T47D (cell line): ENCODE data around the gene NCAPH2.
"Not testable (repeated sequence)": the region's sequence is repeated elsewhere in the genome, so short reads cannot be mapped to it uniquely, and the experiment has no call there.

Experiments used
- DNase-seq, 2 experiments: peaks; one replicate each; pipeline versions ENCODE4 v3.0.0 to v3.0.0-alpha.2; 2011 to 2012; ENCODE audit warnings: low read depth in 1 of 2, low spot score in 1 of 2
- JUND ChIP-seq: IDR thresholded peaks from 2 replicates; pipeline ENCODE4 v1.6.1; 2012; ENCODE audit warnings: low read depth
- in situ Hi-C: cut with HindIII; loops from 2 replicates; pipeline ENCODE4 v1.10.0; 2016; ENCODE audit warnings: low sequenced_read_pairs, low pct_unique_long_range_greater_than_20kb

Gene NCAPH2

DNA sequence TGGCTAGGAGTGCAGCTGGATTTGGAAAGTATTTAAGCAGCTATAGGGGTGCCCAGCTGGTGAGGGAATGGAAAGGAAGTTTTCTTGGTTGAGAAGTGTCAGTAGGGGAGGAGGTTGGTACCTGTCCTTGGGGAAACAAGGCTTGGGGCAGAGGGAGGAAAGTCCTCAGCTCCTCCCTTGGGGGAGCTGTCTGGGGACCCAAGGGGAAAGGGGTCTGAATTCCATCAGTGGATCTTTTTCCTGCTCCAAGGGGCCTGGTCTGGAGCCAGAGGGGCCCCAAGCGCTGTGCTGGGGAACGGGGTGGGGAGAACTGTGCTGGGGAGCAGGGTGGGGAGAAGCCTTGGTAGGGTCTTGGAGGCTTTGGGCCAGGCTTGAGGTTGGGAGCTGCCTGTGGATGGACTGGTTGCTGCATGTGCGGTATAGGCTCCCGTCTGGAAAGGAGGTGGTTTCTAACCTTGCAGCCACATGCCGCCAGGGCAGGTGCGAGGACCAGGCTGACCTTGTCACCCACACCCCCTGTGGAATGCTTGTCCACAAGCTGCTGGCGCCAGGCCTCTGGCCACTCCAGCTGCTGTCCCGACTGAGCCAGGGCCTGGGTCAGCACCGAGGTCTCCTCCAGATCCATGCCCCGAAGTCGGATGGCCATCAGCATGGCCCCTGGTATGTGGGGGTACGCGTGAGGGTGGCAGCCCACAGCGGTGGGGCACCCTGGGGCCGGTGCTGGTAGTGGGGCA, 20.8 kb downstream of the NCAPH2 start:
- no peak for TF ChIP-seq JUND
- DNase-seq = no peak
- in situ Hi-C loops = no loop called here

GRCh38 chr22:50529416-50529896, 21.4 kb downstream of the NCAPH2 start:
- no peak for TF ChIP-seq JUND
- in situ Hi-C loops = no loop called here
- DNase-seq = no peak

GRCh38 chr22:50529897-50530579, 22.0 kb downstream of the NCAPH2 start, which contains the start of gene TYMP:
Gene TYMP, minus strand, starts transcription at chr22:50530012. Its CDS starts 303 bp downstream, at chr22:50529709.
- DNase-seq = peak; percentile 75 to 90
- in situ Hi-C loops = no loop called here
- TF ChIP-seq JUND = no peak

DNA sequence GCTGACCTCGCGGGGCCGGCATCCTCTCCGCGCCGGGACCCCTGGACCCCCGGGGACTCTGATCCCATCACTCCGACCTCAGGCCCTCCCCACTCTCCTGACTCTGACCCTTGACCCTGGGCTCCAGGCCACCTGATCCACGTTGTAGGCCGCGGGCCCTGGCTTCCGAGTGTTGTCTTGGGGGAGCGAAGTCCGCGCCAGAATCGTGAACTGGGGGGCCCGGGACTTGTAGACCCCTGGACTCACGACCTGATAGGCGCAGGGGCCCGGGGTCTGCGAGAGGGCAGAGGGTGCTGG, 22.5 kb downstream of the NCAPH2 start:
- in situ Hi-C loops = no loop called here
- TF ChIP-seq JUND = no peak
- no peak for DNase-seq

- in situ Hi-C loops = no loop called here
- DNase-seq = peak; percentile 81 to 87
- no peak for TF ChIP-seq JUND
These were observed 23.0 kb downstream of the NCAPH2 start for GRCh38 chr22:50530877-50531545.

DNA sequence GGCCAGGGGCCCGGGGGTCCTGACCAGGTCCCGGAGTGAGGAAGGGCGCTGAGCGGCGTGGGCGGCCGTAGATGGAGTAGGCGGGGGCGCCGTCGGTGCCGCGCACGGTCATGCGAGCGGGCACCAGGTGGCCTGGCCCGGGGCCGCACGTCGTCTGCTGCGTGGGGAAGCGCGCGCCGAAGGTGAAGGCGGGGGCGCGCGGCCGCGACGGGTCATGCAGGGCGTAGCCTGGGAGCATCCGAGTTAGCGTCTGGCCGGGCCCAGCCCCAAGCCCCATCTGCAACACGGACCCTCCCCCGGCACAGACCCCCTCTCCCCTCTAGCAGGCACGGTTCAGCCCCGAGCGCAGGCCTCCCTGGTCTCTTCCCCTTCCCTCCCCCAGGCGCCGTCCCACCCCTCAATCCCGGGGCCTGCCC, 23.5 kb downstream of the NCAPH2 start:
- DNase-seq = peak in 1 of 2 experiments; percentile 55
- in situ Hi-C loops = no loop called here
- no peak for TF ChIP-seq JUND

DNA sequence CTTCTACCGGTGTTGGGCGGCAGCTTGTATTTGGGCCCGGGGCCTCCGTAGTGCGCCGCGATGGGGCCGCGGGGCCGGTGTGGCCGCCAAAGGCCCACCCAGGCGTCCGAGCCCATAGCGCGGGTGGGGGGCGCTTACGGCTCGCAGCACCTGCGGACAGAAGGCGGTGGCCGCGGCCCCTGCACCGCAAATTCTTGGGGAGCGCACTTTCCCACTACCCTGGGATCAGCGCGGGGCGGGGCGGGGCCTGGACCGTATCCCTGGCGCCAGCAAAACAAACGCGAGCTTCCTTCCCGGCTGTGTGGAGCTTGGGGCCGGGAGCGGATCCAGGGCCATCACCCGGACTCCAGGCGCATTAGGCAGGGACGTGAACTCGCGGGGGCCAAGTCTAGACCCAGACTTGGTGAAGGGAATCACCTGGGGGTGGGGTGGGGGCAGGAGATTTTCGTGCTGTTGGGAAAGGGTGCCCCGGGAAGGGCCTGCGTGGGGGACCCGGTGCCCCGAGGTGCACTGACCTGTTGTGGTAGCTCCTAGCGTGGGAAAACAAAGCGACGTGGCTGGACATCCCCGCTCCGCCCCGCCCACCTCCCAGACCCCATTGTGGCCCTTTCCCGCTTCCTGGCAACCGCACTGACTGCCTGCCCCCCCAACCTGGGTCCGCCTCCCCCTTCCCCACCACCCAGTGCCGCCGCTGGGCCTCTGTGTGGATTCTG, 24.1 kb downstream of the NCAPH2 start:
- DNase-seq = peak; percentile 53 to 56
- in situ Hi-C loops = no loop called here

DNA sequence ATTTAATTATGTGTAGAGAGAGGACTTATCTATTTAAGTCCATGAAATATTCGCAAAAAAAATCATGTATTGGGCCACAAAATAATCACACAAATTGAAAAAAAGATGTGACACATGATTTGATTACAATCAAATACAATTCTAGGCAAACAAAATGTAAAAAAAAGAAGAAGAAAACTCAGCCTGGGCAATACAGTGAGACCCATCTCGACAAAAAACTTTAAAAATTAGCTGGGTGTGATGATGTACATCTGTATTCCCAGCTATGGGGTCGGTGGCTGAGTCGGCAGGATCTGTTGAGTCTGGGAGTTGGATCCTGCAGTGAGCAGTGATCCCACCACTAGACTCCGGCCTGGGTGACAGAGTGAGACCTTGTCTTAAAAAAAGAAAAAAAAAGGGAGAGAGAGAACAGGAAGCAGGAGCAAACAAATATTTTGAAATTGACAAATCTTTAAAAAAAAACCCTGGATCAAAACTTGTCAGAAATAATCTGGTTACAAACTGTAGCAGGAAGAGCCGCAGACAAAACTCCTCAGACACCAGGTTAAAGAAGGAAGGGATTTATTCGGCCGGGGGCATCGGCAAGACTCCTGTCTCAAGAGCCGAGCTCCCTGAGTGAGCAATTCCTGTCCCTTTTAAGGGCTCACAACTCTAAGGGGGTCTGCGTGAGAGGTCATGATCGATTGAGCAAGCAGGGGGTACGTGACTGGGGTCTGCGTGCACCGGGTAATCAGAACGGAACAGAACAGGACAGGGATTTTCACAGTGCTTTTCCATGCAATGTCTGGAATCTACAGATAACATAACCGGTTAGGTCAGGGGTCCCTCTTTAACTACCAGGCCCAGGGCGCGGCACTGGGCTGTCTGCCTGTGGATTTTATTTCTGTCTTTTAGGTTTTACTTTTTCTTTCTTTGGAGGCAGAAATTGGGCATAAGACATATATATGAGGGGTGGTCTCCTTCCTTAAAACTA, 25.1 kb downstream of the NCAPH2 start:
- no peak for DNase-seq
- in situ Hi-C loops = no loop called here
- no peak for TF ChIP-seq JUND

More for the DNA sequence above, 24.1 kb downstream of the NCAPH2 start:
- TF ChIP-seq JUND = no peak

- DNase-seq, in situ Hi-C loops: not testable (repeated sequence)
These were observed 26.1 kb downstream of the NCAPH2 start for GRCh38 chr22:50533856-50534711.

- in situ Hi-C loops = no loop called here
- DNase-seq = no peak
- no peak for TF ChIP-seq JUND
These were observed 27.1 kb downstream of the NCAPH2 start for GRCh38 chr22:50535113-50535512.

- no peak for DNase-seq
- in situ Hi-C loops = no loop called here
- no peak for TF ChIP-seq JUND
These were observed 28.2 kb downstream of the NCAPH2 start for GRCh38 chr22:50536226-50536625.
